NCI-H748 treated with DMSO at 0.1 percent for 48 hours (cell line): Measurements from ENCODE around the gene OR1I1.

Experiments used
- DNase-seq: peaks from one replicate; lab custom pipeline; 2025; lab: John Stamatoyannopoulos, UW

The OR1I1 gene

GRCh38 chr19:15118789-15119494 is 36.9 kb downstream of the OR1I1 start:
- no peak for DNase-seq

- no peak for DNase-seq
Observed at GRCh38 chr19:15120135-15121026, 38.4 kb downstream of the OR1I1 start.

DNA sequence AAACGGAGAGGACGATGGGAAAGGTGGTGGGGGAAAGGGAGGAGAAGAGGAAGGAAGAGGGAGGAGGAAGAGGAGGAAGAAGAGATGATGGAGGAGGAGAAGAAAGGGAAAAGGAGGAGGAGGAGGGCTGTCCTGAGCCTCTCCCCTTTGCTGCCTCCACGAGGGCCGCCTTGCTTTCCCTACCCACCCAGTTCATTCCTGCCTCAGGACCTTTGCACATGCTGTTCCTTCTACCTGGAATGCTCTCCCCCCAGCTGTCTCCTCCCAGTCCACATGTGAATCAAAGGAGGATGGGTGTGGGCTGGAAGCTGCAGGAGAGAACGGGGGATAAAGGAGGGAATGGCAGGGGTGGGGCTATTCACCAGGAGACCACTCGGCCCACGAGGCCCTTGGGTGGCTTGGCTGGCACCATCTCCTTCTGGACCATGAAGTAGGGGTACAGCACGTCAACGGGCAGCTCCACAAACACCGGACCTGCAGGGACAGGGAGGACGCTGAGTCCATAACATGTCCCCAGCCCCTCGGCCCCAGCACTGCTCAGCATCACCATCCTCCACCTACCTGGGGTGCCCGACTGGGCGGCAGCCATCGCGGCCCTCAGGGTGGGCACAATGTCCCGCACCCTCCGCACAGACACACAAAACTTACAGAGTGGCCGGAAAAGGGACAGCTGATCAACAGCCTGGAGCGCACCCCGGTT is 40.5 kb downstream of the OR1I1 start:
- DNase-seq, result no peak

GRCh38 chr19:15123031-15123890 is 41.2 kb downstream of the OR1I1 start:
- no peak for DNase-seq

- no peak for DNase-seq
Observed at GRCh38 chr19:15123900-15124299, 41.9 kb downstream of the OR1I1 start.

GRCh38 chr19:15124572-15125231 is 42.7 kb downstream of the OR1I1 start:
- peak; percentile 47 for DNase-seq

GRCh38 chr19:15125232-15126067 is 43.4 kb downstream of the OR1I1 start:
- peak; percentile 90 for DNase-seq

- no peak for DNase-seq
Observed at GRCh38 chr19:15126131-15126910, 44.3 kb downstream of the OR1I1 start.

- no peak for DNase-seq
Observed at GRCh38 chr19:15128162-15128770, 46.3 kb downstream of the OR1I1 start.

DNA sequence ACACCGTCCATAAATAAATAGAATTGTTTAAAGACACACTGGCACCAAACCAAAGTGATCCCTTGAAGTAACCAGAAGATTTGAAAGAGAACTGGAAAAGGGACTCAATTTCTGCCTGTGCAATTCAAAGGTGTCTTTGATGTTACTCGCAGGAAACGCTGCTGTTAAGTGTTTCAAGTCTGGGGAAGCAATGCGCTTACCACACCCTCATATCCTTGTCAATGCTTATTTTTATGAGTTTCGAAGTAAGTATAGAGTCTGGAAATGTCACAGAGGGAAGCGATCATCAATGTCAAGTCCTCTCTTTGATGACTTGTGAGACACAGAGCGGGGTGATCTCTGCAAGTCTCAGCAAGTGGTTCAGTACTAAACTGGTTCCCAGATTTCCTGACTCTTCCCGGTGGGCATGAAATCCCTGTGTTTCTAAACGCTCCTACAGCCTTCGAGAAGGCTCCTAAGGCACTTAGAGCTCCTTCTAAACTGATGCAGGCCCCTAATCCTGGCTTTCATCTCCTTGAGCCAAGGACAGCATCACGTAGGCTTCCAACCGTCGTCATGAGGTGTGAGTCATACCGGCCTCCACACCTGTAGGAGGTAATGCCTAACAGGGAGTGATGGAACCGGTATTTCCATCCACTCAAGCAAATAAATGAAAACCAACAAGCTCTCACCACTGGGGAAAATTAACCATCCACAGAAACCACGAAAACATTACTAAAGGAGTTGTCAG is 48.0 kb downstream of the OR1I1 start:
- DNase-seq, result no peak

GRCh38 chr19:15136234-15136954 is 54.4 kb downstream of the OR1I1 start:
- no peak for DNase-seq

- DNase-seq, result no peak
Observed at GRCh38 chr19:15137777-15138176, 55.8 kb downstream of the OR1I1 start.

DNA sequence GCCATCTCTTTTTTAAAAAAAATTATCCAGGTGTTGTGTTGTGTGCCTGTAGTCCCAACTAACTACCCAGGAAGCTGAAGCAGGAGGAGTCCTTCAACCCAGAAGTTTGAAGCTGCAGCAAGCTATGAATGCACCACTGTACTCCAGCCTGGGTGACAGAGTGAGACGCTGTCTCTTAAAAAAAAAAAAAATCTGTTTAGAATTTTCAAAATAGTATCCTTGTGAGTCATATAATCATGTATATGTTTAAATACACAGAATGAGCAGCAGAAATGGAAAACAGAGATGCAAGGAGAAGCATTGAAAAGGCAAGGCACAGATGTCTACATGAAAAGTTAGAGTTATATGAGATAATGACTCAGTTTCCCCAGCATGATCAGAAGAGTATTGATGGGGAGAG is 56.4 kb downstream of the OR1I1 start:
- no peak for DNase-seq

DNA sequence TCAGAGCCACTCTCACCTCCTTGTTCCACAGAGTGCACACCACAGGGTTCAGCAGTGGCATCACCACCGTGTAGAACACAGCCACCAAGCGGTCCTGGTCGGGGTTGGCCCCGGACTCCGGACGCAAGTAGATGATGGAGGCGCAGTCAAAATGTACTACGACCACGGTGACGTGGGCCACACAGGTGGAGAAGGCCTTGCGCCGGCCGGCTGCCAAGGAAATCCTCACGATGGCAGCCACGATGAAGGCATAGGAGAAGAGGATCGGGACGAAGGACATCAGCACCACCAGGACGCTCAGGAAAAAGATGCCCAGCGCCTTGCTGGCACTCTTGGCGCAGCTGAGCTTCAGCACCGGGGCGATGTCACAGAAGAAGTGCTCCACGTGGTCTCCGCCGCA is 59.1 kb downstream of the OR1I1 start:
- DNase-seq, result no peak

- no peak for DNase-seq
Observed at GRCh38 chr19:15142313-15142712, 60.3 kb downstream of the OR1I1 start.
